Measurements from ENCODE around the gene RGS6.

DNA sequence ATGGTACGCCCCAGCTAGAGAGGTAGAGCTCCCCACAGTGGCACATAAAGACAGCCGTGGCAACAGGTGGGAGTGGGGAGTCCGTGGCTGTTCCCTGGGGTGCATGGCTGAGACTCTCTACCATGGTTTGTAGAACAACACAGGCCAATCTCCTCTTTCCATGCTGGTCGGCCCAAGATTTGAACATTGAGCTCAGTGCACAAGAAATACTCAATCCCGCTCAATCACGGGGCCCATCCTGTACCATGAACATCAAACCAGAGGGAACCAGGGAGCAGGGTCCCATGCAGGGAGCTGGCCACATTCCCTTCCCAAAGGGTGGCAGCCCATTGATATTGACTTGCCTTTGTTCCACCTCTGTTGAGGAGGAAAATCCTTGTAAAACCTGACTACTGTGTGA, 608.6 kb downstream of the RGS6 start:
- no peak for TF ChIP-seq LEF1 (IDR thresholded peaks at IDR 0.05; ENCODE audit: borderline replicate concordance)
- no peak for TF ChIP-seq ZNF384 (IDR thresholded peaks at IDR 0.05)
- TF ChIP-seq FOXK2 (IDR thresholded peaks at IDR 0.05) = no peak
- no peak for TF ChIP-seq FOXM1 (IDR thresholded peaks at IDR 0.05; ENCODE audit: borderline replicate concordance)
- TF ChIP-seq ELF4 (IDR thresholded peaks at IDR 0.05) = no peak
- no peak for TF ChIP-seq NFRKB (IDR thresholded peaks at IDR 0.05)
- TF ChIP-seq, protein P1, sequence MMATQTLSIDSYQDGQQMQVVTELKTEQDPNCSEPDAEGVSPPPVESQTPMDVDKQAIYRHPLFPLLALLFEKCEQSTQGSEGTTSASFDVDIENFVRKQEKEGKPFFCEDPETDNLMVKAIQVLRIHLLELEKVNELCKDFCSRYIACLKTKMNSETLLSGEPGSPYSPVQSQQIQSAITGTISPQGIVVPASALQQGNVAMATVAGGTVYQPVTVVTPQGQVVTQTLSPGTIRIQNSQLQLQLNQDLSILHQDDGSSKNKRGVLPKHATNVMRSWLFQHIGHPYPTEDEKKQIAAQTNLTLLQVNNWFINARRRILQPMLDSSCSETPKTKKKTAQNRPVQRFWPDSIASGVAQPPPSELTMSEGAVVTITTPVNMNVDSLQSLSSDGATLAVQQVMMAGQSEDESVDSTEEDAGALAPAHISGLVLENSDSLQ (IDR thresholded peaks at IDR 0.05) = no peak
- no peak for TF ChIP-seq BHLHE40 (IDR thresholded peaks at IDR 0.05; ENCODE audit: borderline replicate concordance)
- TF ChIP-seq SP1 (IDR thresholded peaks at IDR 0.05) = no peak
